HG03108 (cell line): ENCODE measurements around the gene TIGD1.

Experiments used
- ATAC-seq: cut with Tn5 transposase; IDR thresholded peaks from one replicate; pipeline ENCODE4 v1.9.1; 2021; ENCODE audit warnings: moderate library complexity; ENCODE audit not compliant: unreplicated experiment

Gene TIGD1

GRCh38 chr2:232502911-232503808 lies 47.2 kb downstream of the TIGD1 start:
- ATAC-seq: no peak

- ATAC-seq: no peak
Observed at GRCh38 chr2:232502511-232502910, 47.8 kb downstream of the TIGD1 start.

GRCh38 chr2:232501794-232502390 lies 48.5 kb downstream of the TIGD1 start:
- ATAC-seq: no peak

- ATAC-seq: no peak
Observed at GRCh38 chr2:232501331-232501771, 49.0 kb downstream of the TIGD1 start.

- ATAC-seq: no peak
Observed at GRCh38 chr2:232498452-232498851, 51.9 kb downstream of the TIGD1 start.
